Measurements from ENCODE around the gene MAFG.

GRCh38 chr17:81868674-81869220, 58.8 kb downstream of the MAFG start:
- no peak for TF ChIP-seq ATF6 (CRISPR knock-in tag; conservative IDR thresholded peaks at IDR 0.05)
- no peak for TF ChIP-seq FOSL2 (CRISPR knock-in tag; IDR thresholded peaks at IDR 0.05)
- no peak for TF ChIP-seq CTCF (CRISPR knock-in tag; IDR thresholded peaks at IDR 0.05)
- TF ChIP-seq ZBTB8A (CRISPR knock-in tag; IDR thresholded peaks at IDR 0.05; ENCODE audit: borderline replicate concordance, low read depth) = no peak
- no peak for TF ChIP-seq HDAC2 (CRISPR knock-in tag; IDR thresholded peaks at IDR 0.05)
- TF ChIP-seq CENPBD1 (CRISPR knock-in tag; IDR thresholded peaks at IDR 0.05; ENCODE audit: borderline replicate concordance, low read depth) = no peak

Data from HepG2 (cell line).